Spinal cord (tissue), 10 donors: ENCODE measurements around the gene ANKRD40. TPM values are rescaled to one million over a fixed set of nuclear protein-coding genes. Genes with fewer than 3 reads are reported as not detected.
"Not testable (repeated sequence)": the region's sequence is repeated elsewhere in the genome, so short reads cannot be mapped to it uniquely, and the experiment has no call there.

ENCODE experiments used
- DNase-seq, 6 donors: peaks; one replicate each; pipeline versions ENCODE4 v3.0.0 to v3.0.0-alpha.2; 2013 to 2015; ENCODE audit warnings: low spot score in 6 of 6, low read depth in 4 of 6
- H3K27ac ChIP-seq: one replicate; pipeline ENCODE4 v1.5.1; 2013; ENCODE audit warnings: low read depth, low read length, control low read depth
- H3K27me3 ChIP-seq: one replicate; pipeline ENCODE4 v1.6.1; 2013; ENCODE audit warnings: low read length; ENCODE audit not compliant: control insufficient read depth, insufficient read depth
- H3K36me3 ChIP-seq: one replicate; pipeline ENCODE4 v1.6.1; 2013; ENCODE audit warnings: low read length; ENCODE audit not compliant: control insufficient read depth, insufficient read depth
- H3K4me1 ChIP-seq: one replicate; pipeline ENCODE4 v1.6.1; 2013; ENCODE audit warnings: low read length; ENCODE audit not compliant: control insufficient read depth, insufficient read depth
- H3K4me3 ChIP-seq: one replicate; pipeline ENCODE4 v1.5.1; 2013; ENCODE audit warnings: low read depth, low read length, control low read depth
- H3K9me3 ChIP-seq: one replicate; pipeline ENCODE4 v1.6.1; 2013; ENCODE audit warnings: low read length; ENCODE audit not compliant: control insufficient read depth, insufficient read depth
- WGBS: methylation state at CpG from one replicate; pipeline ENCODE4 v1.1.5; 2013; ENCODE audit warnings: missing lambda C conversion rate; ENCODE audit not compliant: insufficient coverage; 5-methylcytosine and 5-hydroxymethylcytosine counted together
- polyA plus RNA-seq, 2 donors: library from polyadenylated mRNA; unstranded; fragments of 120-200 nt; gene quantifications; one replicate each; pipeline ENCODE4 v1.2.1, GENCODE V29; 2013; ENCODE audit not compliant: insufficient read length in 2 of 2
- total RNA-seq, 2 donors: library from RNA; depleted of rRNA in 1 of 2; stranded (reverse); fragments of 120-200 nt in 1 of 2; fragments of >200 nt in 1 of 2; gene quantifications; one replicate each; pipeline versions ENCODE4 v1.2.3 to v1.2.4, GENCODE V29; 2013 to 2014
- donor health status: healthy.

Gene ANKRD40
- total and polyA plus RNA-seq, 4 donors: 35.7 to 47.5 (median 40.3) TPM

GRCh38 chr17:50682441-50682840 lies 25.3 kb downstream of the ANKRD40 start:
- no peak overlapping the region for H3K27ac ChIP-seq

GRCh38 chr17:50681263-50682200 lies 26.2 kb downstream of the ANKRD40 start:
- no peak overlapping the region for H3K4me3 ChIP-seq
- peaks cover 18% of the 10 kb centered on the region for H3K4me1 ChIP-seq
- 55% methylated on average over 27 of the region's 27 CpGs for WGBS
- DNase-seq: peak; percentile 40 to 95 (median 62)
- H3K36me3 ChIP-seq: no peaks in the 10 kb centered on the region
- H3K27me3 ChIP-seq: no peaks in the 10 kb centered on the region
- H3K9me3 ChIP-seq: no peaks in the 10 kb centered on the region
- no peak overlapping the region for H3K27ac ChIP-seq

More at GRCh38 chr17:50682441-50682840, 25.3 kb downstream of the ANKRD40 start:
- H3K27me3 ChIP-seq: no peaks in the 10 kb centered on the region
- H3K9me3 ChIP-seq: no peaks in the 10 kb centered on the region
- DNase-seq: no peak
- peaks cover 27% of the 10 kb centered on the region for H3K4me1 ChIP-seq
- H3K36me3 ChIP-seq: no peaks in the 10 kb centered on the region
- 100% methylated on average over 1 of the region's 3 CpGs for whole genome bisulfite sequencing
- H3K4me3 ChIP-seq: no peak overlapping the region

- not testable (repeated sequence) for DNase-seq
- 74% methylated on average over 9 of the region's 12 CpGs for WGBS
Measured at GRCh38 chr17:50680543-50681262, 27.0 kb downstream of the ANKRD40 start.

GRCh38 chr17:50680126-50680525 lies 27.6 kb downstream of the ANKRD40 start:
- 97% methylated on average over 5 of the region's 5 CpGs for WGBS
- Histone ChIP-seq H3K4me3 (no peak overlapping the region), H3K36me3 (no peaks in the 10 kb centered on the region), H3K27me3 (no peaks in the 10 kb centered on the region), H3K9me3 (no peaks in the 10 kb centered on the region), H3K4me1 (peaks cover 12% of the 10 kb centered on the region), H3K27ac (no peak overlapping the region)
- no peak for DNase-seq

More at GRCh38 chr17:50680543-50681262, 27.0 kb downstream of the ANKRD40 start:
- not testable (repeated sequence) for H3K9me3 ChIP-seq, H3K27me3 ChIP-seq, H3K27ac ChIP-seq, H3K36me3 ChIP-seq, H3K4me3 ChIP-seq
- peaks cover 12% of the 10 kb centered on the region for H3K4me1 ChIP-seq

GRCh38 chr17:50679008-50679544 lies 28.6 kb downstream of the ANKRD40 start:
- DNase-seq: no peak
- 95% methylated on average over 11 of the region's 11 CpGs for WGBS
- Histone ChIP-seq H3K4me1 (peaks cover 12% of the 10 kb centered on the region), H3K36me3 (no peaks in the 10 kb centered on the region), H3K9me3 (no peaks in the 10 kb centered on the region), H3K27me3 (no peaks in the 10 kb centered on the region), H3K27ac (no peak overlapping the region), H3K4me3 (no peak overlapping the region)

GRCh38 chr17:50677851-50678375 lies 29.8 kb downstream of the ANKRD40 start:
- Histone ChIP-seq H3K27me3 (no peaks in the 10 kb centered on the region), H3K27ac (no peak overlapping the region)
- 91% methylated on average over 11 of the region's 12 CpGs for WGBS

GRCh38 chr17:50676065-50676975 lies 31.4 kb downstream of the ANKRD40 start:
- no peak for DNase-seq
- Histone ChIP-seq H3K4me3 (no peak overlapping the region), H3K4me1 (peaks cover 5% of the 10 kb centered on the region), H3K27ac (no peak overlapping the region), H3K9me3 (no peaks in the 10 kb centered on the region), H3K27me3 (no peaks in the 10 kb centered on the region), H3K36me3 (no peaks in the 10 kb centered on the region)
- 96% methylated on average over 16 of the region's 24 CpGs for WGBS

More at GRCh38 chr17:50677851-50678375, 29.8 kb downstream of the ANKRD40 start:
- Histone ChIP-seq H3K9me3 (no peaks in the 10 kb centered on the region), H3K4me3 (no peak overlapping the region), H3K4me1 (peaks cover 12% of the 10 kb centered on the region), H3K36me3 (no peaks in the 10 kb centered on the region)
- no peak for DNase-seq

- no peak for DNase-seq
- WGBS: 88% methylated on average over 7 of the region's 7 CpGs
- H3K27ac ChIP-seq: no peak overlapping the region
Measured at GRCh38 chr17:50675627-50676026, 32.1 kb downstream of the ANKRD40 start.

More at GRCh38 chr17:50675627-50676026, 32.1 kb downstream of the ANKRD40 start:
- no peak overlapping the region for H3K4me3 ChIP-seq
- H3K36me3 ChIP-seq: no peaks in the 10 kb centered on the region
- no peaks in the 10 kb centered on the region for H3K9me3 ChIP-seq
- H3K27me3 ChIP-seq: no peaks in the 10 kb centered on the region
- H3K4me1 ChIP-seq: no peaks in the 10 kb centered on the region
